22Rv1 (cell line): Measurements from ENCODE around the gene DGKI.

ENCODE experiments used
- CTCF ChIP-seq: fragments of 450-650 bp; IDR thresholded peaks from 2 replicates; pipeline ENCODE4 v1.5.1; 2017; ENCODE audit warnings: mild to moderate bottlenecking
- ZFX ChIP-seq: fragments of 450-650 bp; IDR thresholded peaks from 2 replicates; pipeline ENCODE4 v1.6.1; 2017; ENCODE audit warnings: antibody characterized with exemption, borderline replicate concordance

GRCh38 chr7:137885678-137886077 is 38.9 kb upstream of the DGKI start:
- TF ChIP-seq CTCF (no peak), ZFX (no peak)
